Measurements from ENCODE around the gene PDK2.

- TF ChIP-seq POLR2A (IDR thresholded peaks at IDR 0.05; ENCODE audit: low read depth, low read length) (no peak), TAF1 (IDR thresholded peaks at IDR 0.05; ENCODE audit: low read depth, low read length) (no peak), POLR2AphosphoS5 (IDR thresholded peaks at IDR 0.05; ENCODE audit: low read depth, low read length) (no peak)
These were observed 43.5 kb upstream of the PDK2 start for GRCh38 chr17:50051606-50052005.

All from GM12891 (cell line).